ENCODE measurements around the gene YWHAG. TPM values are rescaled to one million over a fixed set of nuclear protein-coding genes. Genes with fewer than 3 reads are reported as not detected.
"Not testable (repeated sequence)": the region's sequence is repeated elsewhere in the genome, so short reads cannot be mapped to it uniquely, and the experiment has no call there.

The YWHAG gene
- total RNA-seq, 2 donors from 2014 or later, result 104 to 121 TPM

DNA sequence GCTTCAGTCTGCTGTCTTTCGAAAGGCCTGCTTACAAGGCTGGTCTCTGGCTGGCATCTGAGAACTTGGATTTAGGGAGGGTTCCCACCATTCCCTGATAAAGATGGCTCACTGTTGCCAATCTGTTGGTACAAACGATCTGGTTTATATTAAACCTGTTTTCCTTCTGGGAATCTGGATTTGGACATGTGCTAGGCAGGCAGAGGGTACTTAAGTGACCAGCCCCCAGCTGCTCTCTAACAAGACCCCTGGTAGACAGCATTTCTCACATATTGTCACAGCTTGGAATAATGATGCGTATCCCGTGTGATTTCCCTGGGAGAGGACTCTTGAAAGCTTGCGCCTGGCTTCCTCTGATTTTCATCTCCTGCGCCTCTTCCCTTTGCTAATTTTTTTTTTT, 21.6 kb downstream of the YWHAG start:
- no peak overlapping the region for H3K27ac ChIP-seq
- intact Hi-C loops (cut with DNase I), result no loop called here
- peaks cover 5% of the 10 kb centered on the region for H3K4me1 ChIP-seq
- H3K27me3 ChIP-seq, result no peaks in the 10 kb centered on the region
- DNase-seq, result no peak
- no peaks in the 10 kb centered on the region for H3K9me3 ChIP-seq
- TF ChIP-seq, protein P1, sequence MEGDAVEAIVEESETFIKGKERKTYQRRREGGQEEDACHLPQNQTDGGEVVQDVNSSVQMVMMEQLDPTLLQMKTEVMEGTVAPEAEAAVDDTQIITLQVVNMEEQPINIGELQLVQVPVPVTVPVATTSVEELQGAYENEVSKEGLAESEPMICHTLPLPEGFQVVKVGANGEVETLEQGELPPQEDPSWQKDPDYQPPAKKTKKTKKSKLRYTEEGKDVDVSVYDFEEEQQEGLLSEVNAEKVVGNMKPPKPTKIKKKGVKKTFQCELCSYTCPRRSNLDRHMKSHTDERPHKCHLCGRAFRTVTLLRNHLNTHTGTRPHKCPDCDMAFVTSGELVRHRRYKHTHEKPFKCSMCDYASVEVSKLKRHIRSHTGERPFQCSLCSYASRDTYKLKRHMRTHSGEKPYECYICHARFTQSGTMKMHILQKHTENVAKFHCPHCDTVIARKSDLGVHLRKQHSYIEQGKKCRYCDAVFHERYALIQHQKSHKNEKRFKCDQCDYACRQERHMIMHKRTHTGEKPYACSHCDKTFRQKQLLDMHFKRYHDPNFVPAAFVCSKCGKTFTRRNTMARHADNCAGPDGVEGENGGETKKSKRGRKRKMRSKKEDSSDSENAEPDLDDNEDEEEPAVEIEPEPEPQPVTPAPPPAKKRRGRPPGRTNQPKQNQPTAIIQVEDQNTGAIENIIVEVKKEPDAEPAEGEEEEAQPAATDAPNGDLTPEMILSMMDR (IDR thresholded peaks at IDR 0.05), result no peak
- no peak overlapping the region for H3K4me3 ChIP-seq
- H3K36me3 ChIP-seq, result no peaks in the 10 kb centered on the region
- no peak overlapping the region for H3K9ac ChIP-seq (ENCODE audit: low read depth in 2 of 2, low read length in 2 of 2)

DNA sequence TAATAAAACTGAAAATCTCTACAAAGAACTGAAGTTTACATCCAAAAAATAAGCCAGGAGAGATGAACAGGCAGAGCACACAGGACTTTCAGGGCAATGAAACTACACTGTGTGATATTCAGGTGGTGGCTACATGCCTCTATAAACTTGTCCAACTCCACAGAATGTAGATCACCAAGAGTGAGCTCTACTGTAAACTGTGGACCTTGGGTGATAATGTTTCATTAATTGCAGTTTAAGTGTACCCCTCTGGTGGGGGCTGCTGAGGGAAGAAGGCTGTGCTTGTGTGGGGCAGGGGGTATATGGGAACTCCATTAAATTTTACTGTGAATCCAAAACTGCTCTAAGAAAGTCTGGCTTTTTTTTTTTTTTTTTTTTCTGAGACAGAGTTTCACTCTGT, 22.7 kb downstream of the YWHAG start:
- Histone ChIP-seq H3K4me1 (peaks cover 7% of the 10 kb centered on the region), H3K36me3 (no peaks in the 10 kb centered on the region), H3K9me3 (no peaks in the 10 kb centered on the region), H3K27me3 (no peaks in the 10 kb centered on the region), H3K27ac (no peak overlapping the region), H3K4me3 (no peak overlapping the region), H3K9ac (ENCODE audit: low read depth in 2 of 2, low read length in 2 of 2) (no peak overlapping the region)
- intact Hi-C loops (cut with DNase I), result no loop called here
- TF ChIP-seq, protein P1 (IDR thresholded peaks at IDR 0.05), result no peak
- DNase-seq, result no peak

- H3K4me1 ChIP-seq; DNase-seq; intact Hi-C loops (cut with DNase I); H3K9ac ChIP-seq (ENCODE audit: low read depth in 2 of 2, low read length in 2 of 2); H3K9me3 ChIP-seq; H3K27ac ChIP-seq; H3K27me3 ChIP-seq; H3K36me3 ChIP-seq; H3K4me3 ChIP-seq: not testable (repeated sequence)
These were observed 23.4 kb downstream of the YWHAG start for GRCh38 chr7:76335417-76335816.

GRCh38 chr7:76334320-76334967, 24.3 kb downstream of the YWHAG start:
- intact Hi-C loops (cut with DNase I), result no loop called here
- Histone ChIP-seq H3K27ac (no peak overlapping the region), H3K9ac (ENCODE audit: low read depth in 2 of 2, low read length in 2 of 2) (no peak overlapping the region), H3K27me3 (no peaks in the 10 kb centered on the region), H3K36me3 (no peaks in the 10 kb centered on the region), H3K4me3 (no peak overlapping the region), H3K9me3 (no peaks in the 10 kb centered on the region), H3K4me1 (peaks cover 7% of the 10 kb centered on the region)
- TF ChIP-seq, protein P1 (IDR thresholded peaks at IDR 0.05), result no peak
- no peak for DNase-seq

GRCh38 chr7:76333511-76334101, 25.2 kb downstream of the YWHAG start:
- peaks cover 7% of the 10 kb centered on the region for H3K4me1 ChIP-seq
- DNase-seq, result no peak

DNA sequence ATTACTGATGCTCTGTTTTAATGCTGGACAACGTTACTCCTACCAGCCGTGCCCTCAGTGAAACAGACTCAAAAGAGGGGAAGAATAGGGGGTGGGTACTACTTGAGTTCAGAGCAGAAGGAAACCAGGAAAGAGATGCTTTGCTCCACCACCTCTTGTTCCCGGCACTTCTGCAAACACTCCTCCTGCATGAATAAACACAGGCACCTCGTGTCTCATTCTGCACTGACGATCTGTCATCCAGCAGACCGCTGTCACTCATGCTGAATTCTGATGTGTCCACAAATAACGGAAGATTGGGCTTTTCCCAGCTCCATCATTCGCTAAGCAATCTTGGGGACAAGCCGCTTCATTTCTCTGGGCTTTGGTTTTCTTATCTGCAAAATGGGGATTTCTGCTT, 26.7 kb downstream of the YWHAG start:
- no peaks in the 10 kb centered on the region for H3K36me3 ChIP-seq
- H3K27ac ChIP-seq, result no peak overlapping the region
- H3K27me3 ChIP-seq, result no peaks in the 10 kb centered on the region
- no peaks in the 10 kb centered on the region for H3K9me3 ChIP-seq
- intact Hi-C loops (cut with DNase I), result no loop called here
- H3K9ac ChIP-seq (ENCODE audit: low read depth in 2 of 2, low read length in 2 of 2), result no peak overlapping the region
- TF ChIP-seq, protein P1 (IDR thresholded peaks at IDR 0.05), result no peak
- DNase-seq, result no peak
- peaks cover 7% of the 10 kb centered on the region for H3K4me1 ChIP-seq
- no peak overlapping the region for H3K4me3 ChIP-seq

More at GRCh38 chr7:76333511-76334101, 25.2 kb downstream of the YWHAG start:
- Histone ChIP-seq H3K9ac (ENCODE audit: low read depth in 2 of 2, low read length in 2 of 2) (peak overlapping the region in 1 of 2 donors; percentile 37), H3K9me3 (no peaks in the 10 kb centered on the region), H3K4me3 (no peak overlapping the region), H3K36me3 (no peaks in the 10 kb centered on the region), H3K27ac (no peak overlapping the region), H3K27me3 (no peaks in the 10 kb centered on the region)
- TF ChIP-seq, protein P1 (IDR thresholded peaks at IDR 0.05), result no peak
- intact Hi-C loops (cut with DNase I), result no loop called here

Measured in colonic mucosa (tissue), 4 donors.